Kidney (tissue), 14 donors: ENCODE data around the gene EXOC3L1. TPM values are rescaled to one million over a fixed set of nuclear protein-coding genes. Genes with fewer than 3 reads are reported as not detected.
A peak's percentile ranks its signal among the peaks of the same experiment; 100 is the strongest.

Experiments
- DNase-seq, 5 donors: peaks; one replicate each; pipeline ENCODE4 v3.0.0-alpha.2; 2013 to 2020
- FAIRE-seq: peaks from 2 replicates; lab custom pipeline; 2012; peaks lifted over from hg19 to GRCh38; lab: Jason Lieb, UNC
- H3K27ac ChIP-seq, 2 donors: one replicate each; pipeline ENCODE4 v1.7.0; 2013; ENCODE audit warnings: low read depth in 2 of 2, low read length in 2 of 2, inconsistent platforms in 1 of 2
- H3K27me3 ChIP-seq: one replicate; pipeline ENCODE4 v1.7.1; 2013; ENCODE audit warnings: low read length, inconsistent platforms; ENCODE audit not compliant: control insufficient read depth, insufficient read depth
- H3K36me3 ChIP-seq, 3 donors: one replicate each; pipeline versions ENCODE4 v1.7.0 to v1.7.1; 2013; ENCODE audit warnings: low read length in 3 of 3, control low read depth in 1 of 3, inconsistent platforms in 1 of 3; ENCODE audit not compliant: insufficient read depth in 3 of 3, control insufficient read depth in 2 of 3
- H3K4me1 ChIP-seq, 3 donors: one replicate each; pipeline versions ENCODE4 v1.7.0 to v1.7.1; 2013; ENCODE audit warnings: low read length in 3 of 3, inconsistent platforms in 1 of 3, low read depth in 1 of 3; ENCODE audit not compliant: control insufficient read depth in 2 of 3, insufficient read depth in 2 of 3
- H3K4me3 ChIP-seq, 3 donors: one replicate each; pipeline versions ENCODE4 v1.7.0 to v1.8.1; 2013; ENCODE audit warnings: low read length in 3 of 3, control low read depth in 1 of 3, inconsistent platforms in 1 of 3
- H3K9ac ChIP-seq, 3 donors: one replicate each; pipeline versions ENCODE4 v1.7.0 to v1.7.1; 2013; ENCODE audit warnings: low read length in 3 of 3, control low read depth in 1 of 3, inconsistent platforms in 1 of 3
- H3K9me3 ChIP-seq, 3 donors: one replicate each; pipeline versions ENCODE4 v1.7.0 to v1.7.1; 2013; ENCODE audit warnings: low read length in 3 of 3, control low read depth in 1 of 3, inconsistent platforms in 1 of 3; ENCODE audit not compliant: control insufficient read depth in 2 of 3, insufficient read depth in 1 of 3
- intact Hi-C: fragments of 100-400 bp; cut with DNase I; formaldehyde crosslinking; loops from one replicate; pipeline ENCODE4 v1.11.1; 2022
- polyA plus RNA-seq: library from polyadenylated mRNA; stranded (reverse); fragments of 350-450 nt; fragmentation: Illumina TruSeq; extraction: RNeasy Lipid Tissue Mini Kit (QIAGEN cat#74804); gene quantifications from one replicate; pipeline ENCODE4 v1.2.3, GENCODE V29; 2014; ENCODE audit warnings: low read depth, low replicate concordance; ENCODE audit not compliant: insufficient read depth
- total RNA-seq: library from RNA; stranded (reverse); fragmentation: NEBNext Ultra II Directional; extraction: Animal tissue kit (Norgen Biotek cat#: 25700); gene quantifications from one replicate; pipeline ENCODE4 v1.2.1, GENCODE V29; 2021
- TF ChIP-seq, protein P1 (sequence below): IDR thresholded peaks from 3 replicates; pipeline ENCODE4 v1.5.1; 2012; ENCODE audit warnings: mild to moderate bottlenecking, moderate library complexity, borderline replicate concordance; ENCODE audit not compliant: insufficient read depth; ENCODE audit errors: extremely low read depth
- donor health status: control.
- donor health status: control.
- donor health status: control.
- donor health status: control.
- donor health status: control.
- donor health status: DM: yes; HTN: yes; CAD: no.
- donor health status: Normal renal cell carcinoma (clear cell type).

EXOC3L1 gene
- total and polyA plus RNA-seq, 2 donors from 2014 or later = 7.2 to 9.9 TPM

DNA sequence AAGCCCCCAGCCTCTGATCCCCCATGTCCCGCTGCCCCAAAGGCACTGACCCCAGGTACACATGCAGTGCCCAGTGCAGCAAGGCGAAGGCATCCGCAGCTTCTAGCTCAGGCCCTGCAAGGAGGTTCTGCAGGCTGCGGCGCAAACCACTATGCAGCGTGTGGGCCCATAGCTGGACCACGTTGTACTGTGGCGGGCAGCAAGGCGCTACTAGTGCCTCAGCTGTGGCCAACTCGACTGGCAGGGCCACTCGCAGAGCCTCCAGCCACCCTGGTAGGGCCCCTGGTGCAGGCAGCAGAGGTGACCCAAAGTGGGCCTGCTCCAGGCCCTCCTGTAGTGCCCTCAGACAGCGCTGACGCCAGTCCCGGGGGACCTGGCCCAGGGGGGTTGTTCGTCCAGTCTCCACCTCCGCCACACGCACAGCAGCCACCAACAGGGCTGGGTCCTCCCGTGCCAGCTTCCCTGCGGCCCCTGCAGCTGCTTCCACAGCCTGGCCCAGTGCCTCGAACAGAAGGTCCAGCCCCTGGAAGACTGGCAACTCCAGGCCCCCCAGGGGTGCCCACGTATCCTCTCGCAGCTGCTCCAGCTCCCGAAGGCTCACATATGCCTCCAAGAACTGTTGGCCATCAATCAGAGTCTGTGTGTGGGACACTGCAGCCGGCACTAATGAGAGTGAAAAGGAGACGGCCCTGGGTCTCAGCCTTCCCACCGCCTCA lies 2.6 kb downstream of the EXOC3L1 start:
- H3K27me3 ChIP-seq = no peaks in the 10 kb centered on the region
- no peak overlapping the region for H3K9ac ChIP-seq
- H3K36me3 ChIP-seq = no peaks in the 10 kb centered on the region
- intact Hi-C loops = no loop called here
- H3K4me3 ChIP-seq = no peak overlapping the region
- H3K9me3 ChIP-seq = no peaks in the 10 kb centered on the region
- TF ChIP-seq, protein P1, sequence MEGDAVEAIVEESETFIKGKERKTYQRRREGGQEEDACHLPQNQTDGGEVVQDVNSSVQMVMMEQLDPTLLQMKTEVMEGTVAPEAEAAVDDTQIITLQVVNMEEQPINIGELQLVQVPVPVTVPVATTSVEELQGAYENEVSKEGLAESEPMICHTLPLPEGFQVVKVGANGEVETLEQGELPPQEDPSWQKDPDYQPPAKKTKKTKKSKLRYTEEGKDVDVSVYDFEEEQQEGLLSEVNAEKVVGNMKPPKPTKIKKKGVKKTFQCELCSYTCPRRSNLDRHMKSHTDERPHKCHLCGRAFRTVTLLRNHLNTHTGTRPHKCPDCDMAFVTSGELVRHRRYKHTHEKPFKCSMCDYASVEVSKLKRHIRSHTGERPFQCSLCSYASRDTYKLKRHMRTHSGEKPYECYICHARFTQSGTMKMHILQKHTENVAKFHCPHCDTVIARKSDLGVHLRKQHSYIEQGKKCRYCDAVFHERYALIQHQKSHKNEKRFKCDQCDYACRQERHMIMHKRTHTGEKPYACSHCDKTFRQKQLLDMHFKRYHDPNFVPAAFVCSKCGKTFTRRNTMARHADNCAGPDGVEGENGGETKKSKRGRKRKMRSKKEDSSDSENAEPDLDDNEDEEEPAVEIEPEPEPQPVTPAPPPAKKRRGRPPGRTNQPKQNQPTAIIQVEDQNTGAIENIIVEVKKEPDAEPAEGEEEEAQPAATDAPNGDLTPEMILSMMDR = no peak
- DNase-seq (no peak), FAIRE-seq (no peak)
- peaks cover 0 to 26% (median 9%) of the 10 kb centered on the region in 3 donors for H3K4me1 ChIP-seq
- no peak overlapping the region for H3K27ac ChIP-seq

DNA sequence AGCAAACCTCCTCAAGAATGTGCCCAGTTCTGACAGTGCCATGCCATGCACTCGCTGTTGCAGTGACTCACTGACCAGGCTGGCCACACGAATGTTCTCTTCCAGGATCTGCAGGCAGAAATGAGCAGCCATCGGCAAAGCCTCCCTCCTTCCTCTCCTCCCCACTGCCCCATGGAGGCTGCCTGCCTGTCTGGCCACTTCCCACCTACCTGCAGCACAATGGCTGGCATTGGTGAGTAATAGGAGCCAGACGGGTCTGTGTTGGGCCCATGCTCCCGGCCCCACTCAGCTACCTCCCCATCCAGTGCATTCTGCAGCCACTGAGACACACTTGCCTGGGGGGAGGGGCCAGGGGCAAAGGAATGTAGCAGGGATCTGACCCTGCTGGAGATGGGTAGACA lies 3.4 kb downstream of the EXOC3L1 start:
- DNase-seq (no peak), FAIRE-seq (no peak)
- intact Hi-C loops = no loop called here
- Histone ChIP-seq H3K36me3 (no peaks in the 10 kb centered on the region), H3K9me3 (no peaks in the 10 kb centered on the region), H3K27ac (no peak overlapping the region), H3K9ac (no peak overlapping the region), H3K4me3 (no peak overlapping the region), H3K27me3 (no peaks in the 10 kb centered on the region), H3K4me1 (peaks cover 0 to 24% (median 9%) of the 10 kb centered on the region in 3 donors)
- TF ChIP-seq, protein P1 = no peak

DNA sequence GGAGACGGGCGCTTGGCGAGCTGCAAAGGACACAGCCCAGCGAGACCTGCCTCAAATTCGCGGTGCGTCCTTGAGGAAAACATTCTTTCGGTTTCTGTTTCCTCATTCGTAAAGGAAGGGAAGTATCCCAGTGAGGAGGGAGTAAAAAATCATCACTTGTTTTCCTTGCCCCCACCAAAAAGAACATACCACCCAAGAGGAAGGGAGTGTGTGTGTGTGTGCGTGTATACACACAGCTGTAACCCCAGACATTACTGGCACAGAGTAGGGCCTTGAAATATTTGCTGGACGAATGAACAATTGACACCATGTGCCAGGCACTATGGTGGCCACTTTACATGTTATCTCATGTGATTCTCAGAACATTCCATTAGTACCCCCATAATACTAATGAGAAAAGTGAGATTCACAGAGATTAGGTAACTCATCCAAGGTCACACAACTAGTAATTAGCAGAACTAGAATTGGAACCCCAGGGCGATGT lies 4.2 kb downstream of the EXOC3L1 start:
- peaks cover 0 to 23% (median 9%) of the 10 kb centered on the region in 3 donors for H3K4me1 ChIP-seq
- H3K27ac ChIP-seq = no peak overlapping the region
- H3K9ac ChIP-seq = no peak overlapping the region
- FAIRE-seq (no peak), DNase-seq (no peak)
- TF ChIP-seq, protein P1 = no peak
- H3K36me3 ChIP-seq = no peaks in the 10 kb centered on the region
- H3K9me3 ChIP-seq = no peaks in the 10 kb centered on the region
- H3K27me3 ChIP-seq = no peaks in the 10 kb centered on the region
- peak overlapping the region in 2 of 3 donors; percentile 9 to 38 for H3K4me3 ChIP-seq
- intact Hi-C loops = no loop called here
